Epithelial cell of esophagus (primary cell): ENCODE results near the gene MBNL1.

ENCODE experiments used
- DNase-seq: peaks from one replicate; pipeline ENCODE4 v3.0.0; 2010; ENCODE audit warnings: low read depth
- H3K4me3 ChIP-seq: 2 replicates; pipeline ENCODE4 v1.5.1; 2011; ENCODE audit warnings: mild to moderate bottlenecking, low read length, control low read depth
- TF ChIP-seq, protein P1 (sequence below): IDR thresholded peaks from 2 replicates; pipeline ENCODE4 v1.5.1; 2011; ENCODE audit warnings: low read depth, mild to moderate bottlenecking, low read length, control low read depth, inconsistent platforms; ENCODE audit not compliant: insufficient read depth; ENCODE audit errors: missing control alignments

MBNL1 gene

GRCh38 chr3:152499791-152500385 is 231.2 kb downstream of the MBNL1 start:
- DNase-seq: no peak
- TF ChIP-seq, protein P1, sequence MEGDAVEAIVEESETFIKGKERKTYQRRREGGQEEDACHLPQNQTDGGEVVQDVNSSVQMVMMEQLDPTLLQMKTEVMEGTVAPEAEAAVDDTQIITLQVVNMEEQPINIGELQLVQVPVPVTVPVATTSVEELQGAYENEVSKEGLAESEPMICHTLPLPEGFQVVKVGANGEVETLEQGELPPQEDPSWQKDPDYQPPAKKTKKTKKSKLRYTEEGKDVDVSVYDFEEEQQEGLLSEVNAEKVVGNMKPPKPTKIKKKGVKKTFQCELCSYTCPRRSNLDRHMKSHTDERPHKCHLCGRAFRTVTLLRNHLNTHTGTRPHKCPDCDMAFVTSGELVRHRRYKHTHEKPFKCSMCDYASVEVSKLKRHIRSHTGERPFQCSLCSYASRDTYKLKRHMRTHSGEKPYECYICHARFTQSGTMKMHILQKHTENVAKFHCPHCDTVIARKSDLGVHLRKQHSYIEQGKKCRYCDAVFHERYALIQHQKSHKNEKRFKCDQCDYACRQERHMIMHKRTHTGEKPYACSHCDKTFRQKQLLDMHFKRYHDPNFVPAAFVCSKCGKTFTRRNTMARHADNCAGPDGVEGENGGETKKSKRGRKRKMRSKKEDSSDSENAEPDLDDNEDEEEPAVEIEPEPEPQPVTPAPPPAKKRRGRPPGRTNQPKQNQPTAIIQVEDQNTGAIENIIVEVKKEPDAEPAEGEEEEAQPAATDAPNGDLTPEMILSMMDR: no peak
- H3K4me3 ChIP-seq: no peak overlapping the region

DNA sequence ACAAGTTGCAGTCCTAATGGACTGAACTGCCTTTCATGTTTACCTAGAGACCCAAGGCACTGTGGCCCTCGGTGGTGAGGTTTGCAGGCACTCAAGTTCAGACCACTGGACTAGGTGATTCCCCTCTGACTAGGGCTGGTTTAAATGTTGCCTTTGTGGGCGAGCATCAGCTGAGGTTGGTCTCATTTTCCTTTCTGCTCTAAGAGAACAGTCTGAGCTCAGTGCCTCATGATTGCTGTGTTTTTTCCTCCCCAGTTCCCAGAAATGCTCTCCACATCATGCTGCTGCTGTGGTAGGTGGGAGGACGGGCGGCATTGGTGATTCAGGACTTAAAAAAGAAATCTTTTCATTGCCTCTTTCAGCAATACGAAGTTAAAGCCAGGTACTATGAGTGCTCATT is 237.2 kb downstream of the MBNL1 start:
- no peak overlapping the region for H3K4me3 ChIP-seq
- DNase-seq: no peak
- TF ChIP-seq, protein P1: no peak

DNA sequence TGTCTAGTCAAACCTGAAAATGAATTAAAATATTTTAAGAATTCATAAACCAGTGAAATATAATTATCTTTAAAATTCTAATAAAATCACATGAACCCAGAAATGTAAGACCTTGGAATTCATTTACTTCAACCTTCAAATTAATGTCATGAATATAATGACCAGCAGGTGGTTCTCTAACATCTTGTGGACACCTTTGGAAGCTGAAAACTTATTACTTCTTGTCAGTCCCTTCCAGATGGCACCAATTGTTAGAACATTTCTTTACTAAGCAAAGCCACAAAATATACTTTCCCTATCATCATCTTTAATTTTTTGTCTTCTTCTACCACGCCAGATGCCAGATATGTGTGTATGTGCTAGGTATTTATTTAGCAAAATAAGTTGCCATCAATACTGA is 240.0 kb downstream of the MBNL1 start:
- TF ChIP-seq, protein P1: peak; percentile 46
- peak; percentile 45 for DNase-seq
- no peak overlapping the region for H3K4me3 ChIP-seq

GRCh38 chr3:152511904-152512303 is 243.2 kb downstream of the MBNL1 start:
- no peak overlapping the region for H3K4me3 ChIP-seq
- TF ChIP-seq, protein P1: no peak
- no peak for DNase-seq

GRCh38 chr3:152513301-152513960 is 244.7 kb downstream of the MBNL1 start:
- no peak overlapping the region for H3K4me3 ChIP-seq
- TF ChIP-seq, protein P1: no peak
- DNase-seq: no peak
